ENCODE measurements around the gene JPH4.

The JPH4 gene

GRCh38 chr14:23522643-23523198 is 55.9 kb downstream of the JPH4 start:
- no peak for DNase-seq

GRCh38 chr14:23521785-23522640 is 56.6 kb downstream of the JPH4 start:
- no peak for DNase-seq

GRCh38 chr14:23520899-23521533 is 57.6 kb downstream of the JPH4 start:
- no peak for DNase-seq

GRCh38 chr14:23518709-23519108 is 59.9 kb downstream of the JPH4 start:
- DNase-seq: no peak

All from activated CD4-positive, alpha-beta T cell treated with anti-CD3 and anti-CD28 coated beads for 4 hours (primary cell).